ENCODE results near the gene APCDD1L.

DNA sequence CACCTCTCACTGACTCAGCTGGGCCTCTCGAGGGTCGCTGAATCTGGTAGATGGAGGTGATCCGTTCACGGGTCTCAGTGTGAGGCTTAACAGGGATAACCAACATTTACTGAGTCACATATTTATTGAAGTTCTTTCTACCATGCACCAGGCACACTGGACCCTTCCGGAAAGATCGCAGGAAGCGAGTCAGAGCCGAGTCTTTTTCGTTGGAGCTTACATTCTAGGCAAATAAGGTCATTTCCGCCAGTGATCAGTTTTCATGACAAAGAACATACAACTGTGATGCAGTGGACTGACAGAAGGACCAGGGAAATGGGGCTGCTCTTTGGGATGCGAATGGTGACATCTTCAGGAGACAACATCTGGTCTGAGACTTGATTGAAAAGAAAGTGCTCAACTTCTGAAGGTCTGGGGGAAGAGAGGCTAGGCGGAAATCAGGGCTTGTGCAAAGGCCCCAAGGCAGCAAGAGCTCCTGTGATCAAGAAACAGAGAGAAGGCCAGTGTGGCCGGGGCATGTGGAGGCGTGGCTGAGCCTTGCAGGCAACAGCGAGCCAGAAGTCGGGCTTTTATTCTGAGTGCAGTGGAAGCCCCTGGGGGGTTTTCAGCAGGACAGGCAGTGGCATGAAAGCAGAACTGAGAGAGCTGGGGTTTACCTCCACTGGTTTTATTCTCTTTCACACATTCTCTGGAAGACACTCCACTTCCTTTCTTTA, 56.7 kb downstream of the APCDD1L start:
- TF ChIP-seq, protein P1, sequence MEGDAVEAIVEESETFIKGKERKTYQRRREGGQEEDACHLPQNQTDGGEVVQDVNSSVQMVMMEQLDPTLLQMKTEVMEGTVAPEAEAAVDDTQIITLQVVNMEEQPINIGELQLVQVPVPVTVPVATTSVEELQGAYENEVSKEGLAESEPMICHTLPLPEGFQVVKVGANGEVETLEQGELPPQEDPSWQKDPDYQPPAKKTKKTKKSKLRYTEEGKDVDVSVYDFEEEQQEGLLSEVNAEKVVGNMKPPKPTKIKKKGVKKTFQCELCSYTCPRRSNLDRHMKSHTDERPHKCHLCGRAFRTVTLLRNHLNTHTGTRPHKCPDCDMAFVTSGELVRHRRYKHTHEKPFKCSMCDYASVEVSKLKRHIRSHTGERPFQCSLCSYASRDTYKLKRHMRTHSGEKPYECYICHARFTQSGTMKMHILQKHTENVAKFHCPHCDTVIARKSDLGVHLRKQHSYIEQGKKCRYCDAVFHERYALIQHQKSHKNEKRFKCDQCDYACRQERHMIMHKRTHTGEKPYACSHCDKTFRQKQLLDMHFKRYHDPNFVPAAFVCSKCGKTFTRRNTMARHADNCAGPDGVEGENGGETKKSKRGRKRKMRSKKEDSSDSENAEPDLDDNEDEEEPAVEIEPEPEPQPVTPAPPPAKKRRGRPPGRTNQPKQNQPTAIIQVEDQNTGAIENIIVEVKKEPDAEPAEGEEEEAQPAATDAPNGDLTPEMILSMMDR (IDR thresholded peaks at IDR 0.05) = no peak
- TF ChIP-seq POLR2A (IDR thresholded peaks at IDR 0.05) = no peak

Measured in uterus (tissue), 2 donors.